COLO829 (cell line): Measurements from ENCODE around the gene BDKRB2.

Experiments used
- DNase-seq: peaks from one replicate; pipeline ENCODE4 v3.0.0; 2012; ENCODE audit warnings: low spot score

BDKRB2 gene

GRCh38 chr14:96176811-96177211 is 27.8 kb upstream of the BDKRB2 start:
- DNase-seq: peak; percentile 96

- peak; percentile 53 for DNase-seq
Observed at GRCh38 chr14:96177766-96178375, 26.8 kb upstream of the BDKRB2 start.

DNA sequence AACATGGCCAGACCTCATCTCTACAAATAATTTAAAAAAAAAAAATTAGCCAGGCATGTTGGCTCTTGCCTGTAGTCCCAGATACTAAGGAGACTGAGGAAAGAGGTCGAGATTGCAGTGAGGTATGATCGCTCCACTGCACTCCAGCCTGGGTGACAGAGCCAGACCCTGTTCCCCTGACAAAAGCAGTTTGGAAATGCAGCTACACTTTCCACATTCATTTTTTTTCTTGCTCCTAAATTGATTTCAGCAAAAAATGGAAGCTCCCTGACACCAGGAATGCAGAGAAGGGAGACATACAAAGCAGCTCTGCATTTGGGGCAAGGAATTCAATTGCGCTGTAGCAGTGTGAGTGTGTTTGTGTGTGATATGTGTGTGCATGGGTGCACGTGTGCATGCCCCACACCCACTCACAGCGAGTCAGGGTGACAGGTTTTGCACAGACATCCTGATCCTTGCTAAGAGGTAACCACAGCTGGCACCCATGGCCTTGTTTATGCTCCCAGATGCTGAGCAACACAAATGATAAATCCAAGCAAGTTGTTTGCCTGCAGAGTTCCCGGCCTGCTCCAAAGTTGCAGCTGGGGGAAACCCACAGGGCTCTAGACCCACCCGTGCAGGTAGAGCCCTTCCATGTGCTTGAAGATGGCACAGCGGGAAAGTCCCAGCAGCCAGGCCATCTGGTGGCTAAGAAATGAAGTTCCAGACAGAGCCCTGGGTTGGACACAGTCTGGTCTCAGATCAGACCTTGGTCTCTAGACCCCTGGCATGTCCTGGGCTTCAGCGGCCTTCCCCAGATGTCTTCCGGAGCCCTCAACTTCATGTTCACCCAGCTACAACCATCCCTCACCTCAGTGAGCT is 25.9 kb upstream of the BDKRB2 start:
- no peak for DNase-seq

DNA sequence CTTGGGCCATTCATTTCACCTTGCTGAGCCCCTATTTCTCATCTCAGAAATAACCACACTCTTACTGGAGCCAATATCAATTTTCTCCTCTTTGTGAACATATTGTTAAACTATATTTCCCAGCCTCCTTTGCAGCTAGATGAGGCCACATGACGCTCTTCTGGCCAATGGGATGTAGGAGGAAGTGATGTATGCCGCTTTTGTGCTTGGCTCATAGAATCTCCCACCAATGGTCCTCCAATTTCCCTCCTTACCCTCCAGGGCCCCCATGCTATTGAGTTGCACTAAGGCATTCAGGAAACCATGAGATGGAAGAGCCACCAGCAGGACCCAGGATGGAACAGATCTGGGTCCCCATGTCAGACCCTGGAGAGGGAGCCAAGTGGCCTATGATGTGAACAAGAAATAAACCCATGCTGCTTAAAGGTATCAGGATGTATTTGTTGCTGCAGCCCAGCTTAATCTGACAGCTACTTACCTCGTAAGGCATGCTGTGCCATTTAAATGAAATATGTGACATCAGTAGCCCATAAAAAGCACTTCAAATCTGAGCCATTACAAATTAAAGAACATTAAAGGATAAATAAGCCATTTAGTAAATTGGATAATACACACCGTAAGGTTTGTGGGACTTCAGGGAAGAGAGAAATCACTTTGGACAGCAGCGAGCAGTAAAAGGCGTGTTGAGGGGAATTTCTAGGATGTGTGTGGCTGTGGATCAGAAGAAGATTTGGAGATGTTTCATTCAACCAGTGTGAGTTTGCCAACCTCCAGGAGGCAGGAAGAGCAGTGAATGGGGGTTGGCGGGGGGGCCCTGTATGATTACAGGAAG is 24.4 kb upstream of the BDKRB2 start:
- no peak for DNase-seq

- no peak for DNase-seq
Observed at GRCh38 chr14:96181186-96182056, 23.2 kb upstream of the BDKRB2 start.

GRCh38 chr14:96182546-96182945 is 22.1 kb upstream of the BDKRB2 start:
- DNase-seq: no peak

DNA sequence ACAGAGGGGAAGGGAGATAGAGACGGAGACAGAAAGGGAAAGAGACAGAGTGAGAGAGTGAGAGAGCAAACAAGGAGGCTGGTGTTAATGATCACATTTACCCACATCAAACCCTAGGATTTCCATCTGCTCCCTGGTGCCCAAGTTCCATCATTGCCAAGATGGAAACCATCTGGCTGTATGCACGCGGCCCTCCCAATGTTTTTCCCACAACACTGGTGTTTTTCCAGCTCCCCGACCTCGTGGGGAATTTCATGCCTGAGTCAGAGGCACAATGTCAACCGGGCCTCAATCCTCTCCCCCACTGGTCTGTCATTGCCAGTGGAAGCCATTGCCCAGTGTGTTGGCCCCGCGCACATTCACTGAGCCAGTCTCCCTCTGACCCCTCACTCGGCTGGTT is 19.9 kb upstream of the BDKRB2 start:
- DNase-seq: no peak

- DNase-seq: no peak
Observed at GRCh38 chr14:96187216-96188031, 17.2 kb upstream of the BDKRB2 start.

- no peak for DNase-seq
Observed at GRCh38 chr14:96189281-96189711, 15.3 kb upstream of the BDKRB2 start.

GRCh38 chr14:96191353-96191752 is 13.3 kb upstream of the BDKRB2 start:
- DNase-seq: no peak

DNA sequence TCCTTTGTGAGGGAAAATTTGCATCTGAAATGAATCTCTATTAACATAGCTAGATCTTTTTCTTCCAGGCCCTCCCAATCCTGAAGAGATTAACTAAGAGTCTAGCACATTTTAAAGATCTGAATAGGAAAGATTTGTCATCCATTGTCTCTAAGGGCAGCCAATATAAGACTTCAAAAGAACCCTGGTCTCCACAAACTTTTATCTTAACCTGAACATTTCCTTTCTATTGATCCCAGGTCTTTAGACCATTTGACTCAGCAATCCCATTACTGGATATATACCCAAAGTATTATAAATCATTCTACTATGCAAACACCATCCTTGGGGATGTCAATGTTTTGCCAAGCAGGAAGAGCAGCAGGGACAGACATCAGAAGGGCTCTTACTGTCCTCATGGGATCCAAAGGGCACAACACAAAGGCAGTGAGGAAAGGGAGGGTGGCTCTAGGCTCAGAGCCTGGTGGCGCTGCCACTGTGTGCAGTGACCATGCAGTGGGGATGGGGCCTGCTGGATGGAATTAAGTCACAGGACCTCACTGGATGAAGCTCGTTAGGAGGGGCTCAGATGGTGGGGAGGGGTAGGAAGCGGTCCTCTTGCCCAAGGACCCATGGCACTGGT is 12.7 kb upstream of the BDKRB2 start:
- no peak for DNase-seq

DNA sequence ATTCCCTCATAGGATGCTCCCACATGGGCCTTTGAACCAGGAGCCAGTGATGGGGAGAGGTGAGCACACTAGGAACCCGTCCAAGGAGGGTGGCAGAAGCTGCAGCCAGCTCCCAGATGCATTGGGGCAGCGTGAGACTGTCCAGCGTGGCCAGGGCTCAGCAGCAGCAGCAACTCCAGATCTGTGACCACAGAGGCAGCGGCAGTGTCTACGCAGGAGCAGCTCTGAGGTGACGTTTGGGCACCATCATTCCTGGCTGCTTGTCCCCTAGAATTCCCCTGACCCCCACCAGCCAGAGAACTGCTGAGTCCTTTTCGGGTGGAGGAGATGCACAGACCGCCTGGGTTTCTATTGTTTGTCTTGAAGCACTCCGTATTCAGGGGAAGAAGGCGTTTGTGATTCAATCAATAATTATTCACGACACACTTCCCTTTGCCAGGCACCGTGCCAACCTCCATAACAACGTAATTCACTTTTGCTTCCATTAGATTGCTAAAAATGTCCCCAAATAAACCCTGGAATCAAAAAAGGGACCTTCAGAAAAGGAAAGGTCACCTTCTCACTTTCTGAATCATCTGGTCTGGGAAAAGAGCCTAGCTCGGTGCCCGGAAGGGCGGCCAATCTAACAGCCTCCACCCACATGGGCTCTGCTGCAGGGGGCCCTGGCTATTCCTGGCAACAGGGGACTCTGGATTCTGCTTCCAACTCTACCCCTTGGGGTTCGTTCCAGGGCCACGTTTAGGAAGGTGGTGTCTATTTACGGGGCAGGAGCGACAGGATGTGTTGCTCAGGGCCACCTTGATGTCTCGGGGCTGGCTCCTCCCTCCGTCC is 11.4 kb upstream of the BDKRB2 start:
- no peak for DNase-seq

GRCh38 chr14:96194262-96194656 is 10.4 kb upstream of the BDKRB2 start:
- DNase-seq: no peak

DNA sequence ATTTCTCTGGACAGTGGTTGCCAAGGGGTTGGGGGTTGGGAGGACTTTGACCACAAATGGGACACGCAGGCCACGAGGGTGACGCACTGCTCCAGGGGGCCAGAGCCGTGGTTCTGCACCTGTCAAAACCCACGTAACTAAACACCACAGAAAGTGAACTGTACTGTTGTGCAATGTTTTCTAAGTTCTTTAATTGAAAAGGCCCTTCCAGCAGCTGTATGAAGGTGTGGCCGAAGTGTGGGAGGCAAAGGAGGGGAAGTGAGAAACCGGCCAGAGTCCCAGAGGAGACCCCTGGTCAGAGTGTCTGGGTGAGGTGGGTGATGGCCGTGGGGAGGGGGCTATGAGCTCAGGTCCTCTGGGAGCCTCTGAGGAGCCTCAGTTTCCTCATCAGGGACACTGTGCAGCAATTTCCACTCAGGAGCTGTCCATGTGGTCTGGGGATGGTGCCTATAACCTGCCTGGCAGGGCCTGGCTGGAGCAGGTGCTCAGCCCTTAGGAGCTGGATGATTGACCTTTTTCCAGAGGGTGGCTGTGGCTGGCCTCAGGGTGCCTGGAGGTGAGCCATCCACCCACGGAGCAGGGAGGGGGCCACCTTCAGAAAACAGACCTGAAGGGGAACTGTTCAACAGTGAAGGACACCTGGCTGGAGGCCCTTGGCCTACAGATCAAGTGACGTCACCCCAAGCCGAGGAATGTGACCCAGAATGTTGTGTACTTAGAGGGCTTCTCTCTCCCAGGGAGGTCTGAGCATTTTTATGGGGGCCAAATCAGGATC is 9.8 kb upstream of the BDKRB2 start:
- DNase-seq: no peak

DNA sequence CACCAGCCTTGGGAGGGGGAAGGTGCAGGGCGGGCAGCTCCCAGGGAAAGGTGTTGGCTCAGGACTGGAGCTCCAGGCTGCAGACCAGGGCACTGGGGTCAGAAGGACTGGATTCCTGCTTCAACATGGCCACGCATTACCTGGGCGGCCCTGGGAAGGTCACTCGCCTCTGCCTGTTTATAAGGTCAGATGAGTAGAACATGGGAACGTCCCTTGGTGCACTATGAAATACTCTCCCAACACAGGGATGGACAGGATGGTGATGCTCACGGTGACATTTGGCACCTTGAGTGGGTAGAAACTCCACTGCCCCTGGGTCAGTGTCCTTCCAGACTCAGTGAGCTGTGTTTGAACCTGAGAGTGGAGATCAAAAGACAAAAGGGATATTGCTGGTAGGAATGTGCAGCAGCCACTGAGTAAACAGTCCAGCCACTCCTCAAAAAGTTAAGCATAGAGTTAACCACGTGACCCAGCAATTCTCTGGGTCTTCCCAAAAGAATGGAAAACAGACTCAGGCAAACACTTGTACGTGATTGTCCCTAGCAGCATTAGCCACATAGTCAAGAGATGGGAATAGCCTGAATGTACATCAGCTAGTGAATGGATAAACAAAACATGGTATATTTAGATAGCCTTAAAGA is 9.1 kb upstream of the BDKRB2 start:
- DNase-seq: no peak

GRCh38 chr14:96197163-96197852 is 7.3 kb upstream of the BDKRB2 start:
- DNase-seq: no peak

- no peak for DNase-seq
Observed at GRCh38 chr14:96197969-96198368, 6.7 kb upstream of the BDKRB2 start.
